Ishikawa (cell line): Measurements from ENCODE around the gene RRAD.

ENCODE experiments used
- CEBPB ChIP-seq: IDR thresholded peaks from 2 replicates; pipeline ENCODE4 v1.6.1; 2012
- CREB1 ChIP-seq: IDR thresholded peaks from 2 replicates; pipeline ENCODE4 v1.6.1; 2012; ENCODE audit warnings: low read depth
- EGR1 ChIP-seq: IDR thresholded peaks from 2 replicates; pipeline ENCODE4 v1.6.1; 2012
- FOXM1 ChIP-seq: IDR thresholded peaks from 2 replicates; pipeline ENCODE4 v1.6.1; 2012; ENCODE audit warnings: low read depth, borderline replicate concordance
- MAX ChIP-seq: IDR thresholded peaks from 2 replicates; pipeline ENCODE4 v1.6.1; 2012
- RAD21 ChIP-seq: IDR thresholded peaks from 2 replicates; pipeline ENCODE4 v1.6.1; 2012; ENCODE audit warnings: low read depth
- REST ChIP-seq: IDR thresholded peaks from 2 replicates; pipeline ENCODE4 v1.6.1; 2012; ENCODE audit warnings: low read depth, mild to moderate bottlenecking
- TAF1 ChIP-seq: IDR thresholded peaks from 2 replicates; pipeline ENCODE4 v1.6.1; 2012; ENCODE audit warnings: low read depth, mild to moderate bottlenecking
- TCF12 ChIP-seq: IDR thresholded peaks from 2 replicates; pipeline ENCODE4 v1.6.1; 2012; ENCODE audit warnings: low read depth
- TEAD4 ChIP-seq: IDR thresholded peaks from 2 replicates; pipeline ENCODE4 v1.6.1; 2012
- USF1 ChIP-seq: IDR thresholded peaks from 2 replicates; pipeline ENCODE4 v1.6.1; 2012
- YY1 ChIP-seq: IDR thresholded peaks from 2 replicates; pipeline ENCODE4 v1.6.1; 2012; ENCODE audit warnings: low read depth
- ZBTB7A ChIP-seq: IDR thresholded peaks from 2 replicates; pipeline ENCODE4 v1.6.1; 2012; ENCODE audit warnings: low read depth

The RRAD gene

GRCh38 chr16:66872943-66873684 lies 52.2 kb downstream of the RRAD start:
- TF ChIP-seq CREB1 (no peak), EGR1 (no peak), ZBTB7A (0 out of 2 replicates have a peak, but pooled peaks have one; percentile 34), RAD21 (peak; percentile 42; the same call in 1 of the 2 replicates), MAX (peak; percentile 85), YY1 (0 out of 2 replicates have a peak, but pooled peaks have one; percentile 39)

- TF ChIP-seq CEBPB (peak; percentile 41; the same call in 1 of the 2 replicates), EGR1 (no peak)
Observed at GRCh38 chr16:66872559-66872942, 52.8 kb downstream of the RRAD start.

- no peak for TF ChIP-seq TEAD4
- TF ChIP-seq EGR1 = no peak
- TF ChIP-seq REST = no peak
- no peak for TF ChIP-seq TCF12
- TF ChIP-seq MAX = no peak
- TF ChIP-seq FOXM1 = no peak
- no peak for TF ChIP-seq TAF1
- TF ChIP-seq CEBPB = no peak
- TF ChIP-seq USF1 = no peak
- TF ChIP-seq YY1 = no peak
Observed at GRCh38 chr16:66871840-66872239, 53.5 kb downstream of the RRAD start.
